Keratinocyte (primary cell): Measurements from ENCODE around the gene FAM177A1. TPM values are rescaled to one million over a fixed set of nuclear protein-coding genes. Genes with fewer than 3 reads are reported as not detected.

ENCODE experiments used
- DNase-seq: peaks from one replicate; pipeline ENCODE4 v3.0.0-alpha.2; 2011; ENCODE audit warnings: low read depth, missing footprints, low spot score
- FAIRE-seq: peaks from 2 replicates; lab custom pipeline; 2011; peaks lifted over from hg19 to GRCh38; lab: Jason Lieb, UNC
- H2AFZ ChIP-seq: 2 replicates; pipeline ENCODE4 v1.6.0; 2012; ENCODE audit warnings: low read length, control low read depth, inconsistent platforms; ENCODE audit not compliant: control insufficient read depth
- H3K27ac ChIP-seq: 2 replicates; pipeline ENCODE4 v1.5.1; 2011; ENCODE audit warnings: low read length; ENCODE audit not compliant: control insufficient read depth, insufficient read depth
- H3K27me3 ChIP-seq: 3 replicates; pipeline ENCODE4 v1.6.0; 2011; ENCODE audit warnings: low read length; ENCODE audit not compliant: control insufficient read depth, insufficient read depth; ENCODE audit errors: extremely low read depth
- H3K36me3 ChIP-seq, 2 experiments: 2 replicates in 1 of 2; 3 replicates in 1 of 2; pipeline ENCODE4 v1.5.1; 2011; ENCODE audit warnings: low read length in 2 of 2, mild to moderate bottlenecking in 1 of 2; ENCODE audit not compliant: control insufficient read depth in 2 of 2, insufficient read depth in 2 of 2; ENCODE audit errors: extremely low read depth in 1 of 2
- H3K4me1 ChIP-seq: 3 replicates; pipeline ENCODE4 v1.5.1; 2011; ENCODE audit warnings: low read length; ENCODE audit not compliant: control insufficient read depth, insufficient read depth; ENCODE audit errors: extremely low read depth
- H3K4me2 ChIP-seq: 3 replicates; pipeline ENCODE4 v1.6.0; 2011; ENCODE audit warnings: low read depth, low read length; ENCODE audit not compliant: control insufficient read depth, insufficient read depth; ENCODE audit errors: extremely low read depth
- H3K4me3 ChIP-seq, 3 experiments: fragments of 200-600 bp in 1 of 3; sonication (generic) in 1 of 3; 2 replicates in 2 of 3; 3 replicates in 1 of 3; pipeline ENCODE4 v1.5.1; 2011 to 2016; ENCODE audit warnings: low read length in 3 of 3, mild to moderate bottlenecking in 3 of 3, control low read depth in 2 of 3, inconsistent platforms in 1 of 3, low read depth in 1 of 3, mixed read lengths in 1 of 3, mixed run types in 1 of 3, moderate library complexity in 1 of 3; ENCODE audit not compliant: control insufficient read depth in 2 of 3, insufficient read depth in 2 of 3; ENCODE audit errors: extremely low read depth in 1 of 3
- H3K79me2 ChIP-seq: 2 replicates; pipeline ENCODE4 v1.6.0; 2012; ENCODE audit warnings: low read length; ENCODE audit not compliant: control insufficient read depth, insufficient read depth
- H3K9ac ChIP-seq: 3 replicates; pipeline ENCODE4 v1.6.0; 2011; ENCODE audit warnings: low read length; ENCODE audit not compliant: control insufficient read depth, insufficient read depth; ENCODE audit errors: extremely low read depth
- H3K9me1 ChIP-seq: 3 replicates; pipeline ENCODE4 v1.6.0; 2011; ENCODE audit warnings: low read length; ENCODE audit not compliant: control insufficient read depth, insufficient read depth; ENCODE audit errors: extremely low read depth
- H3K9me3 ChIP-seq: 2 replicates; pipeline ENCODE4 v1.5.1; 2012; ENCODE audit warnings: low read depth, low read length; ENCODE audit not compliant: control insufficient read depth
- H4K20me1 ChIP-seq: 3 replicates; pipeline ENCODE4 v1.6.0; 2011; ENCODE audit warnings: low read length; ENCODE audit not compliant: control insufficient read depth, insufficient read depth; ENCODE audit errors: extremely low read depth
- CTCF ChIP-seq, 3 experiments: IDR thresholded peaks in 1 of 3; conservative IDR thresholded peaks in 1 of 3; optimal IDR thresholded peaks in 1 of 3; 2 replicates in 2 of 3; 3 replicates in 1 of 3; pipeline versions ENCODE3 to v1.5.1; 2011; ENCODE audit warnings: low read length in 3 of 3, mild to moderate bottlenecking in 3 of 3, moderate library complexity in 2 of 3, control low read depth in 1 of 3, inconsistent platforms in 1 of 3; ENCODE audit not compliant: insufficient read depth in 2 of 3; ENCODE audit errors: extremely low read depth in 1 of 3
- EZH2 ChIP-seq: IDR thresholded peaks from one replicate; pipeline ENCODE4 v1.6.1; 2012; ENCODE audit warnings: inconsistent platforms, mild to moderate bottlenecking, low read length, moderate library complexity
- dilution Hi-C: fragments of 300-500 bp; cut with MboI; formaldehyde crosslinking; loops from one replicate; pipeline ENCODE4 v1.7.0; 2020; ENCODE audit warnings: low sequenced_read_pairs; ENCODE audit not compliant: extremely low pct_ligation_motif_present
- polyA plus RNA-seq, 5 experiments: library from polyadenylated mRNA; depleted of rRNA in 3 of 5; stranded (reverse) in 3 of 5; stranded (forward) in 1 of 5; unstranded in 1 of 5; fragments of >200 nt; gene quantifications; 1 replicate in 1 of 5; 2 replicates in 3 of 5; 3 replicates in 1 of 5; pipeline versions ENCODE4 v1.2.1 to v1.2.3, GENCODE V29; 2011 to 2012; ENCODE audit warnings: missing spikeins in 2 of 5, low read depth in 1 of 5, low replicate concordance in 1 of 5

The FAM177A1 gene
- polyA plus RNA-seq, 1 donor (not counting 4 experiments of a cell fraction or from before 2014, with no cell fraction given), result 53.1 TPM

- no peak overlapping the region for H2AFZ ChIP-seq
- H3K4me2 ChIP-seq, result no peak overlapping the region
- dilution Hi-C loops, result no loop called here
- H3K4me1 ChIP-seq, result no peaks in the 10 kb centered on the region
- DNase-seq (no peak), FAIRE-seq (no peak)
- H3K9me3 ChIP-seq, result no peaks in the 10 kb centered on the region
- H3K36me3 ChIP-seq, result peaks cover 9 to 12% of the 10 kb centered on the region in 2 experiments
- no peak for TF ChIP-seq EZH2
- no peak for TF ChIP-seq CTCF (optimal IDR thresholded peaks at IDR 0.05 in 1 of 3, IDR thresholded peaks at IDR 0.05 in 1 of 3, conservative IDR thresholded peaks at IDR 0.05 in 1 of 3; ENCODE audit: extremely low read depth in 1 of 3, insufficient read depth in 2 of 3, low read length in 3 of 3)
- no peaks in the 10 kb centered on the region for H3K9me1 ChIP-seq
- H3K79me2 ChIP-seq, result no peaks in the 10 kb centered on the region
- no peak overlapping the region for H3K4me3 ChIP-seq
- no peaks in the 10 kb centered on the region for H3K27me3 ChIP-seq
- H3K27ac ChIP-seq, result no peak overlapping the region
- H4K20me1 ChIP-seq, result no peaks in the 10 kb centered on the region
- no peak overlapping the region for H3K9ac ChIP-seq
Observed at GRCh38 chr14:35020713-35021112, 25.4 kb upstream of the FAM177A1 start.

- H4K20me1 ChIP-seq, result no peaks in the 10 kb centered on the region
- H3K36me3 ChIP-seq, result peaks cover 4 to 7% of the 10 kb centered on the region in 2 experiments
- H3K4me3 ChIP-seq, result no peak overlapping the region
- dilution Hi-C loops, result no loop called here
- H3K9me1 ChIP-seq, result no peaks in the 10 kb centered on the region
- no peaks in the 10 kb centered on the region for H3K27me3 ChIP-seq
- FAIRE-seq, result no peak
- TF ChIP-seq EZH2 (no peak), CTCF (optimal IDR thresholded peaks at IDR 0.05 in 1 of 3, IDR thresholded peaks at IDR 0.05 in 1 of 3, conservative IDR thresholded peaks at IDR 0.05 in 1 of 3; ENCODE audit: extremely low read depth in 1 of 3, insufficient read depth in 2 of 3, low read length in 3 of 3) (no peak)
- H3K79me2 ChIP-seq, result no peaks in the 10 kb centered on the region
- H2AFZ ChIP-seq, result no peak overlapping the region
- no peak for DNase-seq
- no peaks in the 10 kb centered on the region for H3K4me1 ChIP-seq
- no peak overlapping the region for H3K27ac ChIP-seq
- H3K9me3 ChIP-seq, result no peaks in the 10 kb centered on the region
- H3K9ac ChIP-seq, result no peak overlapping the region
- H3K4me2 ChIP-seq, result no peak overlapping the region
Observed at GRCh38 chr14:35028435-35028834, 17.6 kb upstream of the FAM177A1 start.
